ENCODE results near the gene CLEC14A.

GRCh38 chr14:38256533-38256840, 594 bp upstream of the CLEC14A start:
- TF ChIP-seq POLR2A (IDR thresholded peaks at IDR 0.05; ENCODE audit: extremely low read depth, insufficient read length): no peak
- TF ChIP-seq, protein P1, sequence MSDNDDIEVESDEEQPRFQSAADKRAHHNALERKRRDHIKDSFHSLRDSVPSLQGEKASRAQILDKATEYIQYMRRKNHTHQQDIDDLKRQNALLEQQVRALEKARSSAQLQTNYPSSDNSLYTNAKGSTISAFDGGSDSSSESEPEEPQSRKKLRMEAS (IDR thresholded peaks at IDR 0.05; ENCODE audit: low read depth, low read length): no peak
- no peak for TF ChIP-seq CTCF (IDR thresholded peaks at IDR 0.05; ENCODE audit: low read depth, low read length)
- TF ChIP-seq MYC (IDR thresholded peaks at IDR 0.05; ENCODE audit: low read depth, low read length): no peak
